Peyer's patch (tissue), 4 donors: ENCODE data around the gene ARHGEF1. TPM values are rescaled to one million over a fixed set of nuclear protein-coding genes. Genes with fewer than 3 reads are reported as not detected.

Experiments
- DNase-seq, 3 donors: peaks; one replicate each; pipeline ENCODE4 v3.0.0-alpha.2; 2017 to 2019
- H3K27ac ChIP-seq, 4 donors: fragments of 200-600 bp; sonication (generic); one replicate each; pipeline ENCODE4 v1.5.1; 2016 to 2019
- H3K27me3 ChIP-seq, 2 donors: fragments of 200-600 bp; sonication (generic); one replicate each; pipeline ENCODE4 v1.5.1; 2019
- H3K36me3 ChIP-seq, 3 donors: fragments of 200-600 bp; sonication (generic); one replicate each; pipeline ENCODE4 v1.5.1; 2016 to 2019
- H3K4me1 ChIP-seq, 4 donors: fragments of 200-600 bp; sonication (generic); one replicate each; pipeline ENCODE4 v1.5.1; 2016 to 2019
- H3K4me3 ChIP-seq, 4 donors: fragments of 200-600 bp; sonication (generic); 1 replicate in 3 of 4; 2 replicates in 1 of 4; pipeline ENCODE4 v1.5.1; 2016 to 2019; ENCODE audit warnings: mild to moderate bottlenecking in 1 of 4
- H3K9me3 ChIP-seq, 4 donors: fragments of 200-600 bp; sonication (generic); one replicate each; pipeline ENCODE4 v1.5.1; 2016 to 2019; ENCODE audit warnings: mild to moderate bottlenecking in 1 of 4
- POLR2A ChIP-seq, 2 donors: fragments of 450-650 bp; IDR thresholded peaks; one replicate each; pipeline ENCODE4 v1.5.1; 2017; ENCODE audit warnings: antibody characterized with exemption in 2 of 2, mild to moderate bottlenecking in 2 of 2, moderate library complexity in 2 of 2
- total RNA-seq, 4 donors: library from RNA; depleted of rRNA; stranded (reverse); fragments of >200 nt; gene quantifications; one replicate each; pipeline ENCODE4 v1.1.0, GENCODE V29; 2016
- TF ChIP-seq, protein P1 (sequence below), 6 experiments: fragments of 450-650 bp in 4 of 6; fragments of 200-600 bp in 2 of 6; sonication (generic) in 1 of 6; IDR thresholded peaks; one replicate each; pipeline ENCODE4 v1.5.1; 2017 to 2019; ENCODE audit warnings: antibody characterized with exemption in 6 of 6, mild to moderate bottlenecking in 3 of 6, moderate library complexity in 1 of 6

The ARHGEF1 gene
- total RNA-seq, 4 donors from 2014 or later = 90.0 to 368 (median 148) TPM

DNA sequence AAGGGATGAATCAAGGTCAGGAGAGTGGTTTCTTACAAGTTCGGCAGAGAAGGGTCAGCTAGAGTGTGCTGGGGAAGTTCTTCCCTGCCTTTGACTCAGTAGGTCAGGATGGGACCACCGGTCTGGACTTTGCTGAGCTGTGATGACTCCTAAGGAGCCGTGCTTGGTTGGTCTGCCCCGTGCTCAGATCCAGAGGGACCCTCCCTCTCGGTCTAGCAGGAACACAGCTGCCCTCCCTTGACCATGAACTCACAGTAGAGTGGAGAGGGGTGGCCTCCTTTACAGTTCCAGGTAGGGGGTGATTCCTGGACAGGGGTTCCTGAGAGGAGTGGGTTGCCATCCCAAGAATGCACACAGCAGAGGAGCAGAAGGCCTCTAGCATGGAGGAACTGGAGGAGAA lies 18.6 kb upstream of the ARHGEF1 start:
- Histone ChIP-seq H3K36me3 (peaks cover 0 to 48% (median 0%) of the 10 kb centered on the region in 3 donors), H3K27ac (peak overlapping the region in 1 of 4 donors; percentile 14), H3K9me3 (no peaks in the 10 kb centered on the region), H3K4me1 (peaks cover 0 to 69% (median 33%) of the 10 kb centered on the region in 4 donors), H3K4me3 (no peak overlapping the region), H3K27me3 (no peaks in the 10 kb centered on the region)
- TF ChIP-seq, protein P1, sequence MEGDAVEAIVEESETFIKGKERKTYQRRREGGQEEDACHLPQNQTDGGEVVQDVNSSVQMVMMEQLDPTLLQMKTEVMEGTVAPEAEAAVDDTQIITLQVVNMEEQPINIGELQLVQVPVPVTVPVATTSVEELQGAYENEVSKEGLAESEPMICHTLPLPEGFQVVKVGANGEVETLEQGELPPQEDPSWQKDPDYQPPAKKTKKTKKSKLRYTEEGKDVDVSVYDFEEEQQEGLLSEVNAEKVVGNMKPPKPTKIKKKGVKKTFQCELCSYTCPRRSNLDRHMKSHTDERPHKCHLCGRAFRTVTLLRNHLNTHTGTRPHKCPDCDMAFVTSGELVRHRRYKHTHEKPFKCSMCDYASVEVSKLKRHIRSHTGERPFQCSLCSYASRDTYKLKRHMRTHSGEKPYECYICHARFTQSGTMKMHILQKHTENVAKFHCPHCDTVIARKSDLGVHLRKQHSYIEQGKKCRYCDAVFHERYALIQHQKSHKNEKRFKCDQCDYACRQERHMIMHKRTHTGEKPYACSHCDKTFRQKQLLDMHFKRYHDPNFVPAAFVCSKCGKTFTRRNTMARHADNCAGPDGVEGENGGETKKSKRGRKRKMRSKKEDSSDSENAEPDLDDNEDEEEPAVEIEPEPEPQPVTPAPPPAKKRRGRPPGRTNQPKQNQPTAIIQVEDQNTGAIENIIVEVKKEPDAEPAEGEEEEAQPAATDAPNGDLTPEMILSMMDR (IDR thresholded peaks at IDR 0.05) = no peak
- no peak for TF ChIP-seq POLR2A (IDR thresholded peaks at IDR 0.05)
- DNase-seq = no peak

DNA sequence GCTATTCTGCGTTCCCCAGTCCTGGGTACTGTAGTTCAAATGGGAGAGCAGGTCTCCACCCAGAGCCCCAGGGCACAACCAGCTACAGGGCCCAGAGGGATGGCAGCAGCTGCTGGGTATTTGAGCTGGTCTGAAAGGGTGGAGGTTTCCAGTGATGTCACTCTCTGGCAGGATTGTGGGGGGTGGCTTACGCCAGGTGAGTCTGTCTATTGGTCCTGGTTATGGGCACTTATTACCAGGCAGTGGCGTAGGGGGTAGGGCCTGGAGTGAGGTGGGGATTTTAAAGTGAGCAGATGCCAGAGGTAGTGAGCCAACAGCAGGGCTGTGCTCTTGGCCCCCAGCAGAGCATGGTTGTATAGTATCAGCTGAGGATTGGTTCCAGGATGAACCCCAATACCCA lies 16.7 kb upstream of the ARHGEF1 start:
- TF ChIP-seq, protein P1 (IDR thresholded peaks at IDR 0.05) = no peak
- no peak for TF ChIP-seq POLR2A (IDR thresholded peaks at IDR 0.05)
- peaks cover 0 to 63% (median 0%) of the 10 kb centered on the region in 3 donors for H3K36me3 ChIP-seq
- H3K27me3 ChIP-seq = no peaks in the 10 kb centered on the region
- DNase-seq = no peak
- H3K9me3 ChIP-seq = no peaks in the 10 kb centered on the region
- H3K4me3 ChIP-seq = no peak overlapping the region
- peaks cover 3 to 80% (median 37%) of the 10 kb centered on the region in 4 donors for H3K4me1 ChIP-seq
- H3K27ac ChIP-seq = no peak overlapping the region

DNA sequence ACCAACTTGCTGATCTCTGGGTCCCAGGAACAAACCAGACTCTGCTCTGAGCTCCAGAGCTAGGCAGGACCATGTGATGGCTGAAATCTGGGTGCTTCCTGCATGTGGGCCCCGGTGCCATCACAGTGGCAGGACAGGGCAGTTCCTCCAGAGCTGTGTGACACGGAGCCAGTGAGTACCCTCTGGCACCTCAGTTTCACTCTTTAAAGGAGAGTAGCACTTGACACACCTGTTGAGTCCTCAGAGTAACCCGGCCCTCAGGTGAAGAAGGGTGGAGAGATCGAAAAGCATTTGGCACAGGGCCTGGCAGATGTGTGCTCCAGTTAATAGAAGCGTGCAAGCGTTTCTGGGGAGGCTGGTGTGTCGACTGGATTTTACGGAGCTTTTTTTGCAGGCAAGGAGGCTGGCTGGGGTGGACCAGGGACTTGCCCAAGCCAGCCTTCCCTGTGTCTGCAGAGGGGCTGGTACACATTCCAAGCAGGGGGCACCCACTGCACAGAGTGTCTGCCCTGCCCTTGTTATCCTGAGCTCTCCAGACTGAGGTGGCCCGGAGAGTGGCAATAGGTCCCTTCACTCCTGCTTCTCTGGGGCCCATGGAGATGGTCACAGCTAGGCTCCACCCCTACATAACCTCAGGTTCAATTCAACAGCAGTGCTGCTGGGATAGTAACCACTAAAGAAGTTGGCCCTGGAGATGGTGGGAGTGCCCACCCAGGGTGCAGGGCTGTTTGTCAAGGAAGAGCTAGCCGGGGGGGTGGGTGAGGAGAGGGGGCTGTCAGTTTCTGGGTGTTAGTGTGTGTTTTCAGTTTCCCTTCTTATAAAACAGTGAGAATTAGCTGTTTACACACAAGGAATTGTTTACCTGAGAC lies 14.6 kb upstream of the ARHGEF1 start:
- Histone ChIP-seq H3K4me1 (peaks cover 3 to 72% (median 40%) of the 10 kb centered on the region in 4 donors), H3K36me3 (peaks cover 0 to 51% (median 0%) of the 10 kb centered on the region in 3 donors), H3K9me3 (no peaks in the 10 kb centered on the region), H3K4me3 (no peak overlapping the region), H3K27me3 (no peaks in the 10 kb centered on the region), H3K27ac (peak overlapping the region in 3 of 4 donors; percentile 36 to 98 (median 68))
- peak in 1 of 2 donors; percentile 18 for TF ChIP-seq POLR2A (IDR thresholded peaks at IDR 0.05)
- TF ChIP-seq, protein P1 (IDR thresholded peaks at IDR 0.05) = no peak
- no peak for DNase-seq

DNA sequence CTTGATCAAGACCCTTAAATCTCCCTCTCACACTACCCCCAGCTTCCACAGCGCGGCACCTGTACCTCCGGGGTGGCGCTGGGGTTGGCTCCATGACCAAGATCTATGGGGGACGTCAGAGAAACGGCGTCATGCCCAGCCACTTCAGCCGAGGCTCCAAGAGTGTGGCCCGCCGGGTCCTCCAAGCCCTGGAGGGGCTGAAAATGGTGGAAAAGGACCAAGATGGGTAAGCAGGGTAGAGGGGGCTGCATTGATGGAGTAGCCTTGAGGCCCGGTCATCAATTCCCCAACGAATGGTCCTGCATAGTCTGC lies 14.0 kb upstream of the ARHGEF1 start:
- TF ChIP-seq POLR2A (IDR thresholded peaks at IDR 0.05) = no peak
- TF ChIP-seq, protein P1 (IDR thresholded peaks at IDR 0.05) = no peak
- no peak for DNase-seq
- no peaks in the 10 kb centered on the region for H3K9me3 ChIP-seq
- H3K4me3 ChIP-seq = no peak overlapping the region
- H3K36me3 ChIP-seq = peaks cover 0 to 45% (median 0%) of the 10 kb centered on the region in 3 donors
- no peaks in the 10 kb centered on the region for H3K27me3 ChIP-seq
- H3K4me1 ChIP-seq = peaks cover 3 to 69% (median 43%) of the 10 kb centered on the region in 4 donors
- peak overlapping the region in 3 of 4 donors; percentile 36 to 98 (median 44) for H3K27ac ChIP-seq

DNA sequence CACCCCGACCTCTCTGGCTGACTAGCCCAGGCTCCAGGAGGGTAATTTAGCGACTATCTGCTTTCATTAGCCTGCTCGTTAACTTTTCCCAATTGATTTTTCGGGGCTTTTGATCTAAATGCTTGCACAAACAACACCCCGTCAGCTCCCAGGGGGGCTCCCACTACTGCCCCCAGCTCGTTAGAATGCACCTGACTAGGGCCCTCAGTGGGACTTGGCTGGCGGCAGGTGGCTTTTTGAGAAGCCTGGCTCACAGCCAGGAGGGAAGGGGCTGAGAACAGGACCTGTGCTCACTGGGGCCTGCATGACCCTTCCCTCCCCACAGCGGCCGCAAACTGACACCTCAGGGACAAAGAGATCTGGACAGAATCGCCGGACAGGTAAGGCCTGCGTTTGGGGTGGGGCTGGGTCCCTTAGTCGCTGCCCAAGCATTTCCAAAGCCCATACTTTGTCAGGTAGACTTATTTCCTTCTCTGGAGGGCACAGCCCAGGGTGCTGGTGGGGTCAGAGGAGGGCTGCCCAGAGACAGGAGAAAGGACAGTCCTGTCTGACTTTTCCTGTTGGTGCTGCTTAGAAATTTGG lies 13.5 kb upstream of the ARHGEF1 start:
- no peak for DNase-seq
- Histone ChIP-seq H3K36me3 (peaks cover 0 to 40% (median 0%) of the 10 kb centered on the region in 3 donors), H3K4me1 (peaks cover 3 to 64% (median 45%) of the 10 kb centered on the region in 4 donors), H3K27me3 (no peaks in the 10 kb centered on the region), H3K4me3 (no peak overlapping the region), H3K9me3 (no peaks in the 10 kb centered on the region), H3K27ac (peak overlapping the region; percentile 15 to 98 (median 54))
- TF ChIP-seq POLR2A (IDR thresholded peaks at IDR 0.05) = no peak
- TF ChIP-seq, protein P1 (IDR thresholded peaks at IDR 0.05) = no peak
